Vagina (tissue), 2 donors: ENCODE results near the gene DDX10. TPM values are rescaled to one million over a fixed set of nuclear protein-coding genes. Genes with fewer than 3 reads are reported as not detected.

Source experiments
- DNase-seq, 2 donors: peaks; one replicate each; pipeline ENCODE4 v3.0.0-alpha.2; 2017; ENCODE audit errors: extremely low spot score in 2 of 2
- H3K27ac ChIP-seq: fragments of 200-600 bp; sonication (generic); one replicate; pipeline ENCODE4 v1.5.1; 2019
- H3K27me3 ChIP-seq: fragments of 200-600 bp; sonication (generic); one replicate; pipeline ENCODE4 v1.5.1; 2019
- H3K36me3 ChIP-seq, 2 donors: fragments of 200-600 bp; sonication (generic); one replicate each; pipeline ENCODE4 v1.5.1; 2017 to 2019
- H3K4me1 ChIP-seq: fragments of 200-600 bp; sonication (generic); one replicate; pipeline ENCODE4 v1.5.1; 2019
- H3K4me3 ChIP-seq, 2 donors: fragments of 200-600 bp; sonication (generic); 1 replicate in 1 of 2; 2 replicates in 1 of 2; pipeline ENCODE4 v1.5.1; 2016 to 2019
- H3K9me3 ChIP-seq: fragments of 200-600 bp; sonication (generic); one replicate; pipeline ENCODE4 v1.5.1; 2019
- POLR2A ChIP-seq, 2 donors: fragments of 450-650 bp; IDR thresholded peaks; one replicate each; pipeline ENCODE4 v1.6.1; 2017; ENCODE audit warnings: antibody characterized with exemption in 2 of 2, mild to moderate bottlenecking in 2 of 2, moderate library complexity in 2 of 2
- POLR2AphosphoS5 ChIP-seq, 2 donors: sonication (generic); formaldehyde crosslinking; IDR thresholded peaks; one replicate each; pipeline ENCODE4 v1.9.0; 2017; ENCODE audit warnings: antibody characterized with exemption in 2 of 2, mild to moderate bottlenecking in 2 of 2, low read depth in 1 of 2; ENCODE audit not compliant: insufficient read depth in 1 of 2
- intact Hi-C: fragments of 100-400 bp; cut with DNase I; formaldehyde crosslinking; loops from one replicate; pipeline ENCODE4 v1.15.1; 2023
- total RNA-seq: library from RNA; depleted of rRNA; stranded (reverse); fragments of >200 nt; gene quantifications from one replicate; pipeline ENCODE4 v1.2.3, GENCODE V29; 2016
- TF ChIP-seq, protein P1 (sequence below), 3 experiments: fragments of 450-650 bp in 2 of 3; fragments of 200-600 bp in 1 of 3; sonication (generic) in 1 of 3; IDR thresholded peaks; one replicate each; pipeline ENCODE4 v1.5.1; 2017 to 2019; ENCODE audit warnings: antibody characterized with exemption in 3 of 3, mild to moderate bottlenecking in 2 of 3, moderate library complexity in 2 of 3

Gene DDX10
- total RNA-seq, 1 donor from 2014 or later, result 23.8 TPM

DNA sequence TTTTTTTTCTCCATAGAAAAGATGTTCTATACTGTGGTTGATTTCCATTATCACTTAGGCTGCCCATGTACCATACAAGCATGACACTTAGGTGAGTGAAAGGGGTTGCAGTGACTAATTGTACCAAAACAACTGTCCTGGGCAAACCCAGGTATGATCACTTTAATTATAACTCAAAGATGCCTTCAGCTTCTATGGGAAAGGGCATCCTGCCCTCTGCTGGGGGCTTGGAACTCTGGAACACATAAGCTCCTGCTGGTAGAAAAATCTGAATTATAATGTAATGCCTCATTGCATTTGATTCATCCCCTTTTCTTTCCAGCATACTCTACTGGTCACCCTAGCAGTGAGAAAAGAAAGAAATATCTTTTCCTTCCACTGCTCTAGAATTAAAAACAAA, 206.3 kb downstream of the DDX10 start:
- Histone ChIP-seq H3K27ac (no peak overlapping the region), H3K4me3 (no peak overlapping the region), H3K27me3 (no peaks in the 10 kb centered on the region), H3K9me3 (no peaks in the 10 kb centered on the region), H3K36me3 (no peaks in the 10 kb centered on the region), H3K4me1 (no peaks in the 10 kb centered on the region)
- no peak for DNase-seq
- intact Hi-C loops, result no loop called here
- TF ChIP-seq POLR2A (IDR thresholded peaks at IDR 0.05) (no peak), POLR2AphosphoS5 (IDR thresholded peaks at IDR 0.05; ENCODE audit: insufficient read depth in 1 of 2, low read depth in 1 of 2) (no peak)
- TF ChIP-seq, protein P1, sequence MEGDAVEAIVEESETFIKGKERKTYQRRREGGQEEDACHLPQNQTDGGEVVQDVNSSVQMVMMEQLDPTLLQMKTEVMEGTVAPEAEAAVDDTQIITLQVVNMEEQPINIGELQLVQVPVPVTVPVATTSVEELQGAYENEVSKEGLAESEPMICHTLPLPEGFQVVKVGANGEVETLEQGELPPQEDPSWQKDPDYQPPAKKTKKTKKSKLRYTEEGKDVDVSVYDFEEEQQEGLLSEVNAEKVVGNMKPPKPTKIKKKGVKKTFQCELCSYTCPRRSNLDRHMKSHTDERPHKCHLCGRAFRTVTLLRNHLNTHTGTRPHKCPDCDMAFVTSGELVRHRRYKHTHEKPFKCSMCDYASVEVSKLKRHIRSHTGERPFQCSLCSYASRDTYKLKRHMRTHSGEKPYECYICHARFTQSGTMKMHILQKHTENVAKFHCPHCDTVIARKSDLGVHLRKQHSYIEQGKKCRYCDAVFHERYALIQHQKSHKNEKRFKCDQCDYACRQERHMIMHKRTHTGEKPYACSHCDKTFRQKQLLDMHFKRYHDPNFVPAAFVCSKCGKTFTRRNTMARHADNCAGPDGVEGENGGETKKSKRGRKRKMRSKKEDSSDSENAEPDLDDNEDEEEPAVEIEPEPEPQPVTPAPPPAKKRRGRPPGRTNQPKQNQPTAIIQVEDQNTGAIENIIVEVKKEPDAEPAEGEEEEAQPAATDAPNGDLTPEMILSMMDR (IDR thresholded peaks at IDR 0.05), result no peak

DNA sequence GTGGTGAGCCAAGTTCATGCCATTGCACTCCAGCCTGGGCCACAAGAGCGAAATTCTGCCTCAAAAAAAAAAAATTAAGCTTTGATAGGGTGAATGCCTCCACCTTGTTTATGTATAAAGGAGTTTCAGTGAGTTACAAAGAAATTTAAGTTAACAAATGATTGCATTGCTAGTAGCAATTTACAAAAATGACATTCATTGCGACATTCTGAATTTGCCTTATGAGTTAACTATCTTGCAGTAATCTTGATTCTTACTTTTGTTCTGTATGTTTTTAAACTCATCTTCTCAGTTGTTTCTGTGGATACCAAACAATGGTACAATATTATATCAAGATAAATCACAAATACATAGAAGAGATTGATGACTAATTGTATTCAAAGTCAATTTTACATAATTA, 207.0 kb downstream of the DDX10 start:
- Histone ChIP-seq H3K27me3 (no peaks in the 10 kb centered on the region), H3K27ac (no peak overlapping the region), H3K9me3 (no peaks in the 10 kb centered on the region), H3K36me3 (no peaks in the 10 kb centered on the region), H3K4me3 (no peak overlapping the region), H3K4me1 (no peaks in the 10 kb centered on the region)
- no peak for DNase-seq
- intact Hi-C loops, result no loop called here
- TF ChIP-seq, protein P1 (IDR thresholded peaks at IDR 0.05), result no peak
- TF ChIP-seq POLR2A (IDR thresholded peaks at IDR 0.05), result no peak
- TF ChIP-seq POLR2AphosphoS5 (IDR thresholded peaks at IDR 0.05; ENCODE audit: insufficient read depth in 1 of 2, low read depth in 1 of 2), result no peak

DNA sequence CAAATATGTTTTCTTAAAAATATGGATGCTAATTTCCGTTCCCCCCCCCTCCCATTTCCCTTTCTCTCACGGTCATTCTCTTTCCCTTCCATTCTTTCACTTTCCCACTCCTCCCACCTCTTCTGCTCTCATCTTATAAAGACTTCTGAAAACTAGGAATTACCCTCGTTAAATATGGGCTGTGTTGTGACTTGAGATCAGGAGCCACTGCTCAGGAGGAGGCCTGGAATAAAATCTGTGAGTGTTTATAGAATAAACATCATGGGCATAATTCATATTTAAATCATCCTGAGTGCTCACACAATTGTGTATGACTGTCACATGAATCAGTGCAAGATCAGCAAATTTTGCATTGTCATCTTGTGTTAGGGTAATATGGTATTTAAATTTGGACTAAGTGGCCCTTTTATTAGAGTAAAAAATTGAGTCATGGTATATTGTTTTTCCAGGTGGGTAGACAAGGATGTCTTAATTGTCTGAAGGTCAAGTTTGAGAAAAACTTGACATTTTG, 208.0 kb downstream of the DDX10 start:
- H3K27ac ChIP-seq, result no peak overlapping the region
- no peaks in the 10 kb centered on the region for H3K9me3 ChIP-seq
- H3K4me3 ChIP-seq, result no peak overlapping the region
- H3K27me3 ChIP-seq, result no peaks in the 10 kb centered on the region
- no peak for DNase-seq
- TF ChIP-seq, protein P1 (IDR thresholded peaks at IDR 0.05), result no peak
- TF ChIP-seq POLR2AphosphoS5 (IDR thresholded peaks at IDR 0.05; ENCODE audit: insufficient read depth in 1 of 2, low read depth in 1 of 2), result no peak
- no peak for TF ChIP-seq POLR2A (IDR thresholded peaks at IDR 0.05)
- H3K4me1 ChIP-seq, result no peaks in the 10 kb centered on the region
- H3K36me3 ChIP-seq, result no peaks in the 10 kb centered on the region
- intact Hi-C loops, result no loop called here

DNA sequence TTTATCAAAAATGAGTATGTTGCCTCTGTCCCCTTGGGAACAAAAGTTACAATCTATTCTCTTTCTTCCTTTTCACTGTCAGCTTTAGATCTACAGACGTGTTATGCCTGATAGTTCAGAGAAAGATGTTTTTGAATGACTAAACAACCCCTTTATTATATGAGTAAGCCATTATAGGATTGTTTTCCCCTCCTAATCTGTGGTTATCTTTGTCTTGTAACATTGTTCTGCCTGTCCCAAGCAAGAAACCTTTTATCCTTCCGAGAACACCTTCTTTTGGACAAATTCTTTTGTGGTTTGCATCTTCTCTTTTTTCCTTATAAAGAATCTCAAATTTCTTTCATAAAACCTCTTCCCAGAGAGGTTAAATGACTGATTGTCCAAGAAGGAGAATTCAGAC, 208.4 kb downstream of the DDX10 start:
- no peaks in the 10 kb centered on the region for H3K27me3 ChIP-seq
- intact Hi-C loops, result no loop called here
- no peaks in the 10 kb centered on the region for H3K9me3 ChIP-seq
- H3K4me1 ChIP-seq, result no peaks in the 10 kb centered on the region
- H3K4me3 ChIP-seq, result no peak overlapping the region
- no peak overlapping the region for H3K27ac ChIP-seq
- TF ChIP-seq POLR2AphosphoS5 (IDR thresholded peaks at IDR 0.05; ENCODE audit: insufficient read depth in 1 of 2, low read depth in 1 of 2) (no peak), POLR2A (IDR thresholded peaks at IDR 0.05) (no peak)
- TF ChIP-seq, protein P1 (IDR thresholded peaks at IDR 0.05), result no peak
- DNase-seq, result no peak
- H3K36me3 ChIP-seq, result no peaks in the 10 kb centered on the region

DNA sequence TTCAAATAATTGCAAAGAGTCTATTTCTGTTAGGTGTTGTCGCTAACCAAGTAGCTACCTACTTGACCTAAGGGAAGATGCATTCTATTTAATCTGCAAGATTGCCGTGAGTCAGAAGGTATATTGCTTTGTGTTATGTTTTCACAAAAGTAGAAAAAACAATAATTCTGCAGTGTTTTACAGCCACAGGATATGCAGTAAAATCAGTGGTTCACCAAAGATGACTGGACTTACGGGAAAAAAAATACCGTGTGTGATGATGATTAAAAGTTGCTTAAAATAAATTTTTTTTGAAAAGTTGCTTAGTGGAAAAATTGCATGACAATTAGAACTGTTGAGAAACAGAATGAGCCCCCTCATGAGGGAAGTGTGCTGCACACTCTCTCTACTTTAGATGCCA, 209.1 kb downstream of the DDX10 start:
- intact Hi-C loops, result no loop called here
- Histone ChIP-seq H3K4me3 (no peak overlapping the region), H3K9me3 (no peaks in the 10 kb centered on the region), H3K4me1 (no peaks in the 10 kb centered on the region), H3K27me3 (no peaks in the 10 kb centered on the region), H3K27ac (no peak overlapping the region), H3K36me3 (no peaks in the 10 kb centered on the region)
- TF ChIP-seq, protein P1 (IDR thresholded peaks at IDR 0.05), result no peak
- no peak for TF ChIP-seq POLR2AphosphoS5 (IDR thresholded peaks at IDR 0.05; ENCODE audit: insufficient read depth in 1 of 2, low read depth in 1 of 2)
- no peak for TF ChIP-seq POLR2A (IDR thresholded peaks at IDR 0.05)
- no peak for DNase-seq
